GM19351 (cell line): ENCODE measurements around the gene KRT79.

Experiments used
- ATAC-seq: cut with Tn5 transposase; IDR thresholded peaks from one replicate; pipeline ENCODE4 v1.9.1; 2021; ENCODE audit warnings: mild to moderate bottlenecking, moderate library complexity; ENCODE audit not compliant: unreplicated experiment

KRT79 gene

DNA sequence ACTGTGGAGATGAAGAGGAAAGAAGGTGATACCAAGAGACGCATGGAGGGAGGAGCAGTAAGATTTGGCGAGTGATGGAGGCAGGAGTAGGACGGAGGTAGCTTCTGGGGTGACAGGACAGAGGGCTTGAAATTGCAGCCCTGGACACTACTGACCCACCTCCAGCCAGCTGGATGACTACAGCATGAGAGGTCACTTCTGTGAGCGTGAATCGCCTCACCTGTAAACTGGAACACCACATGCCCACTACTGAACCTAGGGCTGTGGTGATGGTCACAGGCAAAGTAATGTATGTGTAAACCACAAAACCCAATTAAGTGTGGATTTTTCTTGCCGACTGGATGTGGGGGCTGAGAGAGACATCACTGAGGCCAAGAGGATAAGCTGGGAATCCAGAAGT is 13.6 kb downstream of the KRT79 start:
- ATAC-seq: no peak

DNA sequence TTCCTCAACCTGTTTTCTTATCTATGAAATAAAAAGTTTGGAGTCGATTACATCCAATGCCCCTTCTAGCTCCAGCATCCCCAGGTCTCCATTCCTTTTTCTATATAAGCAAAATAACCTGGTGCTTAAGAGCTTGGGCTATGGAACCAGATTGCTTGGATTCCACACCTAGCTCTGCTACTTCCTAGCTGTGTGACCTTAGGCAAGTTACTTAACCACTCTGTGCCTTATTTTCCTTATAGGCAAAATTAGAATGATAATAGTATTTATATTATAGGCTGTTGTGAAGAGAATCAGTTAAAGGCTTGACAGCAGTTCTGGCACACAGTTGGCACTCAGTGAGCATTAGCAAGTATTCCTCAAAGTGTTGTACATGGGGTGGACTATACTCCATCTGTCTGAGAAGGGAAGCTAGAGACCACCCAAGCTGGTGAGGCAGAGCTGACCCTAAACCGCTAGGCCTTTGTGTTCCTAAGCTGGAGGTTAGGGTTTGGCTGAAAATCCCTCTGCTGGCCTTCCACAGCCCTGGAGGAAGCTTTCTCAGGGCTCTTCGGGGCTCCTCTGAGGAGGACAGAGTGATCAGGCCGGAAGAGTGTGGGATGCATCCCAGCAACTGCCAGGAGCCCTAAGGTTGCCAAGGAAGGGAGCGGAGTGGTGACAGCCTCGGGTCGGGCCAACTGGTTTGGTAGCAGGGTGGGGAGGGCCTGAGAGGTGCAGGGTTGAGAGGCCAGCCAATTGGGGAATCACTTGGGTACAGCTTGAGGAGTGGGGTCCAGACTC is 14.2 kb downstream of the KRT79 start:
- no peak for ATAC-seq

DNA sequence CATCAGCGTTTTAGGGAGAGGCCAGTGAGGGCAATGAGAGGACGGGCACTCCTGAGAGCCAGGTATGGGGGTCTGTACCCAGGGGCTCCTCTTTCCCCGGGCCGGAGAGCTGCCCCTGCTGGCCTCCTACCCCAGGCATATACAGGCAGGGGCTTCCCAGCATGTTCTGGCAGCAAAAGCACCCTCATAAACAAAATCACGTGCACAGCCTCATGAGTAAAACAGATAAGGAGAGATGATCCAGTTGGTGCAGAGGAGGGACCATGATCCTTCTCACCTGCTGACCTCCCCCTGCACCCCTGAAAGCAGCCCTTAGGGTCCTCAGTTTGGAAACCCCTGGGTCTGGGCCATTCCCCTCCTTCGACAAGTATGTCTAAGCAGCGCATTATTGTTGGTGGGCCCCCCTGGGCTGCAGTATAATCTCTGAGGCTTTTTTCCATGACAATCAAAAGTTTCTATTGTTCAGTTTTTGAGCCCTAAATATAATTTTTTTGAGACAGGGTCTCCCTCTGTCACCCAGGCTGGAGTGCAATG is 15.2 kb downstream of the KRT79 start:
- no peak for ATAC-seq

DNA sequence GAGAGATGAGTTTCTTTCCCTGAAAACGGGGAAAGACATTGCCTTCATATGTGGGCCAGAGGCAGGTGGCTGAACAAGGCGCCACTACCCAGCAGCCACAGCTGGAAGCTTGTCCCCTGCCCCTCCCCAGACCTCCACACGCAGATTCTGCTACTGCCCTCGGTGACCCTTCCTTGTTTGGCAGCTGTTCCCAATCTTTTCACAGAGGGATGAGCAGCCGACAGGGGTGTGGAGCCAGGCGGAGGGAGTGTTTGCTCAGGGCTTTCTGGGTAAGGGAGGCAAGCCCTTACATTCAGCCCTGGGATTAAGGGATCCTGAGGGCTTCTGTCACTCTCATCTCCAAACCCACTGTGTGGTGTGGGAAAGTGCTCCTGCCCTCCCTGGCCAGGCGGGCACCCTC is 15.7 kb downstream of the KRT79 start:
- no peak for ATAC-seq

DNA sequence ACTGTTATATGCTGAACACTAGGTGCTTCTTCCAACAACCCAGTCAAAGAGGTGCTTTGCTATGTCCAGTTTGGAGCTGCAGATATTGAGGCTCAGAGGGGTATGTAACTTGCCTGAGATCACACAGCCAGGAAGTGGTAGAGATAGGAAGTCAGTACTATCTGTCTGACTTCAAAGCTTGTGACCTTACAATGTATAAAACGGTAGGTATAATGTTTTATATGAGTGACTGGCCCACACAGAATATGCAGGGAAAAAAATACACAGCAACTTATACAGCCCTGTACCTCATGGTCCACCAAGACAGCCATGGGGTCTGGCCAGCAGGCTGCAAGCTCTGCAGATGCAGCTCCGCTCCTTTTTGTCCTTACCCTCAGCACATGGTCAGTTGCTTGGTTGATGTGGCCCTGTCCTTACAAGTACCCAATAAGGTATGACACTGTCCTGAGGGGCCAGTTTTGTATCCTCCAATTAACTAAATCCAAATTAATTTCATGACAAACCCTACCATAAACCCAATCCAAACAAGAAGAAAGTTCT is 16.3 kb downstream of the KRT79 start:
- no peak for ATAC-seq

DNA sequence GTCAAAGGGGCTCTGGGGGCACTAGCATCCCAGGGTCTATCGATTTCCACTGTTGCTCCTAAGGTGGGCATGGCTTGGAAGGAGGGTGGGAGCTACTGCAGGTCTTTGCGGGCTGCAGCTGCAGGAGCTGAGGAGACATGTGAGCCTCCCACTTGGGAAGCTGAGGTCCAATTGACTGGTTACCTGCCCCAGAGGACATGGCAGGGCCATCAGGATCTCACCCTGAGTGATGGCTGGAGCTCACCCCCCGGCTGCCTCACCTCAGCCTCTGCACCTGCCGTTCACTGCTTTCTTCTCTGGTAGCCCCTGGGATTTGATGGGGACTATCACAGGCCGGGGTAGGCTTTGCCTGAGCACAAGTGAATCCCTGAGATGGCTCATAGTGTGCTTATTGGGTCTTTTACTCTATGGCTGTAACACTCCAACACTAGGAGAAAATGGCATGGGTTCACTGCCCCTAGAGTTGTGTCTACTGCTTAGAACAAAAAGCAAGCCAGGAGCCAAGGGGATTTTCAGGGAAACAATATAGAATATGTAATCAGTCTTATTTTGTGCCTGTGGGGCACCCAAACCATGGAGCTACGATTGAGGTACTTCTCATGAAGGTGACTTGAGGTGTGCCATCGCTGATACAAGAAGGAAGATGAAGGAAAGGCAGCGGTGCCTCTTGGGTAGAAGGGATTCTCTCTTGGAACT is 17.0 kb downstream of the KRT79 start:
- no peak for ATAC-seq

DNA sequence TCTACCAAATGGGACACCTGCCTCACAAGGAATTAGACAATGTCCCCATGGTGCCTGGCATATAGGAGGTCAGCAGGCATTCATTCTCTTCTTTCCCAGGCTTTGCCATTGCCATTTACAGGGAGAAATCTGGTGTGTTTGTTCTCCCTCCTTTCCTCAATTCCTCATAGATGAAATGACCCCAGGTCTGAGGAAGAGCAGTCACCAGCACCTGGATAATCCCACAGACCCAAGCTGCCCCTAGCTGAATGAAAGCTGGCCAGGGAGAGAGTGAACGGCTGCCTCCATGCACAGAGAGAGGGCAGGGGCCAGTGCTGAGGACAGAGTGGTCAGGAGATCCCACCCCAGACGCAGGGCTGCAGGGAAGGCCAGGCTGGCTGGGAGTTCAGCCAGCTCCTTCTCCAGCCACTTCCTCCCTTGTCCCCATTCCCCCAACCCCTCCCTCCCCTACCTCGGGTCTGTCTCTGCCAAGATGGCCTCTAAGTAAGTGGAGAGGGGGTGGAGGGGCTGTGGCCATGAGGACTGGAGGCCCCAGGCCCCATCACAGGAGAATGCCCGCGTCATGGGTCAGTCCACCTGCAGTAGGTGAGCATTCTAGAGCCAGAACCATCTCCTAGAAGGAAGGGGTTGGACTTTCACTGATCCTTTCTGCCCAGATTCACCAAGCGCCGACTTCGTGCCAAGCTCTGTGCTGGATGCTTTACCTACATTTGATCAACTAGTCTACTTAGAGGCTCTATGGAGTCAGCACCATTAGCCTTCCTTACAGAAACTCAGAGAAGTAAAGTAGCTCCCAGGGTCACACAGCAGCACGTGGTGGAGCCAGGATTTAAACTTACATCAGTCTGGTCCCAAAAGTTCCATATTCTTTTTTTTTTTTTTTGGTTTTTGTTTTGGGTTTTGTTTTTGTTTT is 18.2 kb downstream of the KRT79 start:
- ATAC-seq: no peak

DNA sequence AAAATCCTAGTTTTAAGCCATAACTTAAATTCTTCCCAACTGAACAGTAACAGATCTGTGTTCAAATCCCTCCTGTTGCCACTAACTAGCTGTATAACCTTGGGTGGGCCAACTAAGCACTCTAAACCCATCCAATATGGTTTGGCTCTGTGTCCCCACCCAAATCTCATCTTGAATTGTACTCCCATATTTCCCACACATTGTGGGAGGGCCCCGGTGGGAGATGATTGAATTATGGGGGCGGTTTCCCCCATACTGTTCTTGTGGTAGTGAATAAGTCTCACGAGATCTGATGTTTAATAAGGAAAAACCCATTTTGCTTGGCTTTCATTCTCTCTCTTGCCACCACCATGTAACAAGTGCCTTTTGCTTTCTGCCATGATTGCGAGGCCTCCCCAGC is 18.9 kb downstream of the KRT79 start:
- no peak for ATAC-seq

DNA sequence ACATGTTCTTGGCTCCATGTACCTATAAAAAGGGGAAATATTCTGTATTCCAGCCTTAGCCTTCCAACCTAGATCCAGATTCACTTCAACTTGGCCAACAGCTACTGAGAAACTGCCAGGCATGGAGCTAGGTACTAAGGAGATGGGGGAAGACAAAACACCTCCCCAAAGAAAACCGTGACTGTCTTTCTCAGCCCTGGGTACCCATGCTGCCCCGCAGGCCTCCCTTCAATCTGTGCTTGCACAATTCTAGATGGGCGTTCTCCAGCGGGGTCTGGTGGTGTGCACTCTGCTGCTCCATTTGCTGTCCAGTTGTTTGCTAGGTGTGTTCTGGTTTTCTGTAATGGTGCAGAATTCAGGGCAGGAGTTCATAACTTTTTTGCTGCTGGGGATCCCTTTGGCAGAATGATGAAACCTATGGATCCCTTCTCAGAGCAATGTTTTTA is 19.4 kb downstream of the KRT79 start:
- ATAC-seq: no peak

DNA sequence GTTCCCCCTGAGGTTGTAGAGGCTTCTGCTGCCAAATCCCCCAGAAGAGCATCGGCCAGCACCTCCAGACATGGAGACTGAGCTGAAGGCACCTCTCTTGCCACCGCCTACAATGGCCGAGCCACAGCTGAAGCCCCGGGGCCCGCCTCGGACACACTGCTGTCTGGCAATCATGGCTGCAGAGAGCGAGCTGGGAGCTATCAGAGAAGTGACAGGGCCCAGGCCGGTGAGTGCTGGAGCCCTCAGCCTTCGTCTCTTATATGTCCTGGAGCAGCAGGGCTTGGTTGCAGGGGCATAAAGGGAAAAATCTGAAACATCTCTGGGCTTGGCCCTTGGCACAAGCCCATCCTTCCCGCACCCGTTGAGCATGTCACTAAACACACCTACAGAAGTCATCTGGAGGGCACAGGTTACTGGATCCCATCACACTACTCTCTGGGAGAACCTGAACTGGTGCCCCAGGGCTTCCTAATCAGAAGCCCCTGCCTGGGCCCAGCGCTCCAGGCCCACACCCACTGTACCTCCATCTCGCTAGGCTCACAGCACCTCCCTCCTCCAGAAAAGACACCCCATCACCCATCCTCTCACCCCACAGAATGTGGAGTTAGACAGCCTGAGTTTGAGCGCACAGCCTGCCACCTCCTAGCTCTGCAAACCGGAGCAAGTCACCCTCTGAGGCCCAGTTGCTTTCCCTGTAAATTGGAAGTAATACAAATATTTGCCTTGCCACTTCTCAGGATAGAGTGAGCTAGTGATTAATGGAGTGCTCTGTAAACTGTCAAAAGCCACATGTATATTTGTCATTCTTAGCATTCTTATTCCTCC is 20.0 kb downstream of the KRT79 start, which contains the start of gene KRT4:
Gene KRT4 (minus strand): TSS at position 232 of the 825 bp plus-strand sequence. CDS start 58 bp downstream, at position 174.
- no peak for ATAC-seq

DNA sequence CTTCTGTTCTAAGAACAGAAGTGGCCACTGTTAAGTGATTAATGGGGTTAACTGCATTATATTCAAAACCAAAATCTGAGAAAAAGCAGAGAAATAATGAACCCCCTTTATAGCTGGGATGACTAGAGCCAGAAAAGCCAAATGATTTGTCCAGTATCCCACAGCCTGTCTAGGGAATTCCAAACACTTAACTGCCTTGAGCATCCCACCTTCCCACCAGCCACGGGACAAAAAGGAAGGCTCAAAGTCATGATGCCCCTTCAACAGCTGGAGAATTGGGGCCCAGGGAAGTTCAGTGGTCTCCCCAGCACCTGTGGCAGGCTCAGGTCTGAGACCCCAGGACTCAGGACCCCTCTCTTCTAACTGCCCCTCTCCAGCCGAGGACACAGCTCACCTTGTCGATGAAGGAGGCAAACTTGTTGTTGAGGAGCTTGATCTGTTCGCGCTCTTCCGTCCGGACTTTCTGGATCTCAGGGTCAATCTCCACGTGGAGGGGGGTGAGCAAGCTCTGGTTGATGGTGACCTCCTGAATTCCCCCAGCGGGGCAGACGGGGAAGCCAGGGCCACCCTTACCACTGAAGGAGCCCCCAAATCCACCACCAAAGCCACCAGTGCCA is 20.8 kb downstream of the KRT79 start:
- ATAC-seq: no peak

DNA sequence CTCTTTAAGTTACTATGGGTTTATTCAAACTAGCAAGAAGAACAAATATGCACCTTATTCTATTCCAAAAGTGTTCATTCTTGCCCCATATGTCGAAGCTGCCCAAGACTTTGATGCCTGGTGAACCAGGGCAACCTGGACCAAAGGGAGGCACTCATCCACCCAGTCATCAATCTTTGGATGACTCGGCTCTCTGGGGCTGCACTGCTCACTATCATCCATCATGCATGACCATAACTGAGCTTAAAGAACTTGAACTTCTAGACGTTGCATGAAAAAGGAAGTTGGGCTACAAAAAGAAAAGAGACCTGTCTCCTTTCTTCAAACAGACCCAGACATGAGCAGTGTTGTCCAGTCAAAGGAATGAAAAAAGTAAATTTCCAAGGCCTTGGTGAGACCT is 21.4 kb downstream of the KRT79 start:
- no peak for ATAC-seq

DNA sequence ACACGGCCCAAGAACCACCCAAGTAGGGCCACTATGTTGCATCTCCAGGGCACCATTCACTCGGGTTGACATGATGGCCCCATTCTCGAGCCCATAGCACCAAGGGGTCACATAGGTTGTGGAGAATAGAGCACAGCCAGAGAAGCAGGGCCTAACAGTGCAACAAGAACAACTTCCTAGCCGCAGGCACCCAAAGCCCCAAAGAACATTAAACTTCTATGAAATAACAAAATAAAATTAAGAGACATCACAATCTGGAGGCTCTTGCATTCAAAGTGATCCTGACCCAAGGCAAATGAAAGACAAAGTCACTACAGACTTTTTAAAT is 22.1 kb downstream of the KRT79 start:
- ATAC-seq: no peak

DNA sequence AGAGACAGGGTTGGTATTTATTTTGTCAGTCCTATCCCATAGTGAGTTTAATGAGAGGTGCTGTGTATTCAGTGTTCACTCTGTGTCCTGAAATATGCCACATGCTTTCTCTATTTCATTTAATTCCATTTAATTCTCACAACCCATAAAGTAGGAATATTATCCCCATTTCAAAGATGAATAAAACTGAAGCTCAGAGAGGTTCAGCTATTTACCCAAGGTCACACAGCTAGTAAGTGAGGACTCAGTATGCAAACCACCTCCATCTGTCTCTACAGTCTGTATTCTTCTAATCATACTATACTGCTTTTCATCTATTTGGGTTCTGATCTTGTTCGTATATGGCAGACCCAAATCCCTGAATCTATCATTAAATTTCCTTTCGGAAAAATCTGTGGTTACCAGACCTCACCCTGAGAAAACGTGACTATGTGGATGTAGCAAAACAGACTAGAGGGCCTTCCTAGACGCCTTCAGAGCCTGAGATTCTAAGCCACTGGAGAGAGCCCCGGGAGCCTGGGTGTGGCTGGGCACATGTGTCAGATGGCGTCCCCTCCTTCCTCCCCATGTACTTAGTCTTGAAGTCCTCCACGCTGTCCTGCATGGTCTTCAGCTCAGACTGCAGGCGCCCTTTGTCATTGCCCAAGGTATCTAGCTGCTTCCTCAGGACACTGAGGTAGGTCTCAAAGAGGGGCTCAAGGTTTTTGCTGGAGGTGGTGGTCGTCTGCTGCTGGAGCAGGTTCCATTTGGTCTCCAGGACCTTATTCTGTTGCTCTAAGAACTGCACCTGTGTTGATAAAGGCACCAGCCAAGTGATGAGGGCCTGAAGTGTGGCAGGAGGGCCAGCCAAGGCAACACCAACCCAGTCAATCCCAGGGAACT is 22.7 kb downstream of the KRT79 start:
- ATAC-seq: no peak

DNA sequence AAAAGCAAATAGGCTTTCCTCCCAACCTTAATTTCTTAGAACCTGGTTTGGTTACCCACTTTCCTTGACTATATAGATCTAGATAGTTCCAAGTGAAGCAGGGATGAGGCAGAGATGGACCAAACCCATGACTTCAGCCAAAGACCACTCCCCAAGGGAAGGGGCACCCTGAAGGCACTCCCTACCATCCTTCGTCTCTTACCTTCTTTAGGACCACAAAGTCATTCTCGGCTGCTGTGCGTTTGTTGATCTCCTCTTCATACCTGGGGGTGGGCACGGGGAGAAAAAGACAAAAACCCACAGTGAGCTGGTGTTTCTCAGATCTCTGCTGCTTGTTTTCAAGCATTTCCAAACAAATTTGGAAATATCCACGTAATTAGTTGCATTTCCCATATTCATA is 23.6 kb downstream of the KRT79 start:
- ATAC-seq: no peak

DNA sequence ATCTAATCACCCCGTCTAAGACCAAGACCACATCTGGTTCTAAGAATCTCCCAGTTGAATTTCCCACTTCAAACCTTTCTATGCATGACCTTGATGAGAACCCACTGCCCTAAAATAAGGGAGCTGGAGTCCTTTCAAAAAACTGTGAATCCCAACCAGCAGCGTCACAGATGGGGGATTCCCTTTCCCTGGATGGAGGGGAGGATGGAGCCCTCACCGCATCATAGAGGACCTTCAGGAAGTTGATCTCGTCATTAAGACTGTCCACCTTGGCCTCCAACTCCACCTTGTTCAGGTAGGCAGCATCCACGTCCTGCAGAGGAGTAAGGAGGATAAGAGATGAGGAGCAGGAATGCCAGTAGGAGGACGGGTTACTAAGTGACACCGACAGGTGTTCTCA is 24.9 kb downstream of the KRT79 start:
- no peak for ATAC-seq

DNA sequence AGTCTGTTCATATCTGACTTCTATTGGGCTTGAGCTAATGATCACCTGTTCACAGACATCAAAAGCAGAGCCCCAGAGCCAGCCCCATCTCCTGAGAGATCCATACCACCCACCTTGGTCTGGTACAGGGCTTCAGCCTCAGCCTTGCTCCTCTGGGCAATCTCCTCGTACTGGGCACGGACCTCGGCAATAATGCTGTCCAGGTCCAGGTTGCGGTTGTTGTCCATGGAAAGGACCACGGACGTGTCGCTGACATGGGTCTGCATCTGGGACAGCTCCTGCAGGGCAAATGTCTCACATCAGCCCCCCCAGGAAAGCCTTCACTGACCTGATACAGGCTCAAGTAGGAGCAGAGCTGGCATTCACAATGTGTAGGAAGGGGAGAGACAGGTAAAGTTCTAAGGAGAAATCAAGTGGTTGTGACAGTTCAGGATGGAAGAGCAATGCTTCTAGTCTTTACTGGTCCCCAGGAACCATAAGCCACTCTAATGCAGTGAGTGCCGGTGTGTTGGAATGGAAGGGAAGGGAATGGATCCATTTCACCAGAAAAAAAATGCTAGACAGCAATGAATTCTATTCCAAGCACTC is 25.4 kb downstream of the KRT79 start:
- no peak for ATAC-seq
